ENCODE results near the gene KCNJ3.

DNA sequence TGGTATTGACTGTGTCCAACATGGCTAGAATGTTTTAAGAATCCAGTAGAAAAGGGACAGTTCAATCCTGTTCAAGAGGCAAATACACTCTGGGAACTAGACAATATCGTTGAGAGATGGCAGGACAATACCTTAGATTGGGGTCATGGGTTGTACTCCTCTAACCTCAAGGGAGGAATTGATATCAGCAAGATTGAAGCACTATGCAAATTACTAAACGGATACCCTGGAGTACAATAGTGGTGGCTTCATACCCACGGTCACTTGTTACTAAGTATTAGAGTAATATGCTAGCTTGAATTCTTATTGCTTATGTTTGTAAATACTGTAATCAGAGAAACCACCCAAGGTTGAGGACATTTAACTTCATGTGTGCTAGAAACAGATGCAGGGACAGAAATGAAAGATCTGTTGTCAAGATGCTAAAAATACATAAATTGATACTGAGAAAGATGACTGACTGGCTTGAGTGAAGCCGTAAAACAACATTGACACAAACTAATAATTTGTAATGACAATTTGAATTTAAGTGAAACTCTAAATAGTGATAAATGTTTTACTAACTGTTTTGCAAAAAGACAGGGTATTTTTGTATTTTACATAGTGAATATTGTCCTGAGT is 73.3 kb downstream of the KCNJ3 start:
- TF ChIP-seq, protein P1, sequence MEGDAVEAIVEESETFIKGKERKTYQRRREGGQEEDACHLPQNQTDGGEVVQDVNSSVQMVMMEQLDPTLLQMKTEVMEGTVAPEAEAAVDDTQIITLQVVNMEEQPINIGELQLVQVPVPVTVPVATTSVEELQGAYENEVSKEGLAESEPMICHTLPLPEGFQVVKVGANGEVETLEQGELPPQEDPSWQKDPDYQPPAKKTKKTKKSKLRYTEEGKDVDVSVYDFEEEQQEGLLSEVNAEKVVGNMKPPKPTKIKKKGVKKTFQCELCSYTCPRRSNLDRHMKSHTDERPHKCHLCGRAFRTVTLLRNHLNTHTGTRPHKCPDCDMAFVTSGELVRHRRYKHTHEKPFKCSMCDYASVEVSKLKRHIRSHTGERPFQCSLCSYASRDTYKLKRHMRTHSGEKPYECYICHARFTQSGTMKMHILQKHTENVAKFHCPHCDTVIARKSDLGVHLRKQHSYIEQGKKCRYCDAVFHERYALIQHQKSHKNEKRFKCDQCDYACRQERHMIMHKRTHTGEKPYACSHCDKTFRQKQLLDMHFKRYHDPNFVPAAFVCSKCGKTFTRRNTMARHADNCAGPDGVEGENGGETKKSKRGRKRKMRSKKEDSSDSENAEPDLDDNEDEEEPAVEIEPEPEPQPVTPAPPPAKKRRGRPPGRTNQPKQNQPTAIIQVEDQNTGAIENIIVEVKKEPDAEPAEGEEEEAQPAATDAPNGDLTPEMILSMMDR (IDR thresholded peaks at IDR 0.05): no peak
- TF ChIP-seq EP300 (IDR thresholded peaks at IDR 0.05) (no peak), POLR2A (IDR thresholded peaks at IDR 0.05) (no peak)

Measured in tibial nerve (tissue), 4 donors.